ENCODE results near the gene OR2J2. TPM values are rescaled to one million over a fixed set of nuclear protein-coding genes. Genes with fewer than 3 reads are reported as not detected.
"Not testable (repeated sequence)": the region's sequence is repeated elsewhere in the genome, so short reads cannot be mapped to it uniquely, and the experiment has no call there.

Gene OR2J2
- total RNA-seq, result not detected

DNA sequence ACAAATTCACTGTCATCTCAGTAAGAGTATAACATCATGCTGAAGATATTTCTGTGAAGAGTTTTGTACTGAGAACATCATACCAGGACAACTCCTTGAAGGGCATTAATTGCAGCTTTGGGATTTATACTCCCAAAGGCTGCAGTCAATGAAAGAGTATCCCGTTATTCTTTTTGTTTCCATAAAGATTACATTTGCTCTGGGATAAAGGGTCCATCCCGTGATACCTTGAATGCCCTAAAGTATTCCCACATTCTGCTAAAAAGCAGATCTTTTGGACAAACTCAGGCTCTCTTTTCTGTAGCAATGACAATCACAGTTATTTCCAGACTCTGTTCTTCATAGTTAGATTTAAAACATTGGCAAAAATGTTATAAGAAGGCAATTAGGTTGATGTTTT lies at the start of gene OR2J2:
OR2J2 (plus strand) TSS at position 301 of the 400 bp plus-strand sequence. CDS start 2,729 bp downstream, outside the sequence.
- not testable (repeated sequence) for H3K27ac ChIP-seq (ENCODE audit: low read depth, low read length); H3K36me3 ChIP-seq (ENCODE audit: control insufficient read depth in 3 of 3, insufficient read depth in 3 of 3, low read length in 3 of 3); H3K4me3 ChIP-seq (ENCODE audit: low read length in 3 of 3); H3K9ac ChIP-seq (ENCODE audit: low read depth in 1 of 3, low read length in 3 of 3); H3K4me1 ChIP-seq (ENCODE audit: control insufficient read depth in 3 of 3, insufficient read depth in 3 of 3, low read length in 3 of 3); H3K9me3 ChIP-seq (ENCODE audit: control insufficient read depth in 3 of 3, low read length in 3 of 3); H3K27me3 ChIP-seq (ENCODE audit: control insufficient read depth in 3 of 3, insufficient read depth in 3 of 3, low read length in 3 of 3)

DNA sequence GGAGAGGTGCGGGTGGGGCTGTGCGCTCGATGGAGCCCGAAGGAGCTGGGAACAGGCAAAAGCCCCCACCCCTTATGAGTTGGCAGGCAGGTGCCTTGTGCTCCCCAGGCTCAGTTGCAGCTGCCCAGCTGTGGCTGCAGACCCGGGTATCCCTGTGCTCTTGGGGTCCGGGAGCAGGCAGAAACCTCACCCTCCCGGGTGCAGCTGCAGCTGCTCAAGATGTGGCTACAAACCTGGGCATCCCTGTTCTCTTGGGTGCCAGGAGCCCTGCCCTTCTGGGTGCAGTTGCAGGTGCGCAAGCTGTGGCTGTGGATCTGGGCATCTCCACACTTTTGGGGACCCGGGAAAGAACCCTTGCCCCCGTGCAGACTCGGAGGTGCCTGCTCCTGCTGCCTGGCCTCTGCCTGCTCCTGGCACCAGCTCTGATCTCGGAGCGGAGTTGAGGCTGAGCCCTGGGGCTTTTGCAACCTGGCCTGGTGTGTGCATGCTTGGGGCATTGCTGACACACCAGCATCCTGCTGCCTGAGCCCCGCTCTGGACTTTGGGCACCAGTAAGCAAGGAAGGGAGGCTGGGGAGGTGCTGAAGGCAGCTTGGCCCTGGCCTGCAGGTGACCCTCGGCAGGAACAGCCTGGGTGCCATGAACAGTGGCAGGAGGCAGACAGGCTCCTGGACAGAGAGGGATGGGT lies 41.2 kb upstream of the OR2J2 start:
- Histone ChIP-seq H3K4me3 (ENCODE audit: low read length in 3 of 3) (no peak overlapping the region), H3K9me3 (ENCODE audit: control insufficient read depth in 3 of 3, low read length in 3 of 3) (no peaks in the 10 kb centered on the region), H3K27ac (ENCODE audit: low read depth, low read length) (no peak overlapping the region), H3K36me3 (ENCODE audit: control insufficient read depth in 3 of 3, insufficient read depth in 3 of 3, low read length in 3 of 3) (no peaks in the 10 kb centered on the region), H3K27me3 (ENCODE audit: control insufficient read depth in 3 of 3, insufficient read depth in 3 of 3, low read length in 3 of 3) (peaks cover 0 to 4% (median 0%) of the 10 kb centered on the region in 3 donors), H3K9ac (ENCODE audit: low read depth in 1 of 3, low read length in 3 of 3) (no peak overlapping the region), H3K4me1 (ENCODE audit: control insufficient read depth in 3 of 3, insufficient read depth in 3 of 3, low read length in 3 of 3) (no peaks in the 10 kb centered on the region)

DNA sequence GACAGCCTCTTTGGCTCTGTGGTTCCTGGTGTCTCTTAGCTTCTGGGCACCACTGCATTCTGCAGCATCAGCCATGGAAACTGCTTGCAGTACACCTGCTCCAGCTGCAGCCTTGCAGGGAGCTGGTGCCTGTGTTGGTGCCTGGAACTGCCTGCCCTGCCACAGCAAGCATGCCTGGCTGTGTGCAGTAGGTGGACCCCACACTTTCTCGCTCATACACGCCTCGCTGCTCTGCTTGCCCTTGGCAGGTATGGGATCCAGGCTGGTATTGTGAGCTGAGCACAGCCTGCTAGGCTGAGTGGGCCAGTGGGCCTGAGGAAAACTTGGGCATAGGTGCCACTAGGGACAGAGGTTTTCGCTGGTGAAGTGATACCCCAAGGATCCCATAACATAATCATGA lies 40.1 kb upstream of the OR2J2 start:
- Histone ChIP-seq H3K4me3 (ENCODE audit: low read length in 3 of 3) (no peak overlapping the region), H3K36me3 (ENCODE audit: control insufficient read depth in 3 of 3, insufficient read depth in 3 of 3, low read length in 3 of 3) (no peaks in the 10 kb centered on the region), H3K4me1 (ENCODE audit: control insufficient read depth in 3 of 3, insufficient read depth in 3 of 3, low read length in 3 of 3) (no peaks in the 10 kb centered on the region)

DNA sequence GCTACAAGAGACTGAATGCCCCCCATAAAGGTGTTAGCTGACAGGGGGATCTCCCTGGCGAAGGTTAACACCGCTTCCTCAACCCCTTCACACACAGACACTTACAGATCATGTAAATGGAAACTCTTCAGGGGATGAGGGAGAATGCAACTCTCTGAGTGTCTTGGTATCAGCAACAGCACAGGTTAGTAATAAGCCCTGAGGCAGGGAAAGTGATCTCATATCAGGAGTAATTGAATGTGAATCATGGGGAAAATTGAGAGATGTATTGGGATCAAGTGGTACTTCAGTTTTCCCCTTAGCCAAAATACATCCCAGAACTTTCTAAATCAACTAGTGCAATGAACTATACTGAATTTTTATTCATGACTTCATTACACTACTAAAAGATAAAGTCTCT lies 39.0 kb upstream of the OR2J2 start:
- Histone ChIP-seq H3K27ac (ENCODE audit: low read depth, low read length) (no peak overlapping the region), H3K36me3 (ENCODE audit: control insufficient read depth in 3 of 3, insufficient read depth in 3 of 3, low read length in 3 of 3) (no peaks in the 10 kb centered on the region), H3K4me1 (ENCODE audit: control insufficient read depth in 3 of 3, insufficient read depth in 3 of 3, low read length in 3 of 3) (no peaks in the 10 kb centered on the region), H3K9me3 (ENCODE audit: control insufficient read depth in 3 of 3, low read length in 3 of 3) (no peaks in the 10 kb centered on the region), H3K9ac (ENCODE audit: low read depth in 1 of 3, low read length in 3 of 3) (no peak overlapping the region), H3K27me3 (ENCODE audit: control insufficient read depth in 3 of 3, insufficient read depth in 3 of 3, low read length in 3 of 3) (peaks cover 0 to 4% (median 0%) of the 10 kb centered on the region in 3 donors), H3K4me3 (ENCODE audit: low read length in 3 of 3) (no peak overlapping the region)

More for the DNA sequence above, 40.1 kb upstream of the OR2J2 start:
- no peak overlapping the region for H3K9ac ChIP-seq (ENCODE audit: low read depth in 1 of 3, low read length in 3 of 3)
- no peaks in the 10 kb centered on the region for H3K9me3 ChIP-seq (ENCODE audit: control insufficient read depth in 3 of 3, low read length in 3 of 3)
- H3K27ac ChIP-seq (ENCODE audit: low read depth, low read length), result no peak overlapping the region
- peaks cover 0 to 4% (median 0%) of the 10 kb centered on the region in 3 donors for H3K27me3 ChIP-seq (ENCODE audit: control insufficient read depth in 3 of 3, insufficient read depth in 3 of 3, low read length in 3 of 3)

DNA sequence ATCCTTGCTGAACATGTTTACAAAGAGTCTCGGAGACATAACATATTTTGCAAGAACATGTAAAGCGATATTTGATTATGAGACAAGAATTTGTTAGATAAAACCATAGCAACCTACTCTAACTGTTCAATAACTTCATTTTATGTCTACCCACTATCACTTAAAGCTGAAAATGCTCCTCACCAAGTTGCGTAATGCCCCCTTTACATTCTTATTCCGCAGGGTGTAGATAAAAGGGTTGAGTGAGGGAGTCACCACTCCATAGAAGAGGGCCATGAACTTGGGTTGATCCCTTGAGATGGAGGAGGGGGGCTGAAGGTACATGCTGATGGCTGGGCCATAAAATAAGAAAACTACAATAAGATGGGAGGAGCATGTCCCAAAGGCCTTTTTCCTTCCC lies 33.0 kb upstream of the OR2J2 start:
- H3K9me3 ChIP-seq (ENCODE audit: control insufficient read depth in 3 of 3, low read length in 3 of 3), result no peaks in the 10 kb centered on the region
- no peaks in the 10 kb centered on the region for H3K27me3 ChIP-seq (ENCODE audit: control insufficient read depth in 3 of 3, insufficient read depth in 3 of 3, low read length in 3 of 3)
- no peaks in the 10 kb centered on the region for H3K4me1 ChIP-seq (ENCODE audit: control insufficient read depth in 3 of 3, insufficient read depth in 3 of 3, low read length in 3 of 3)
- H3K36me3 ChIP-seq (ENCODE audit: control insufficient read depth in 3 of 3, insufficient read depth in 3 of 3, low read length in 3 of 3), result no peaks in the 10 kb centered on the region
- no peak overlapping the region for H3K9ac ChIP-seq (ENCODE audit: low read depth in 1 of 3, low read length in 3 of 3)
- no peak overlapping the region for H3K4me3 ChIP-seq (ENCODE audit: low read length in 3 of 3)
- no peak overlapping the region for H3K27ac ChIP-seq (ENCODE audit: low read depth, low read length)

DNA sequence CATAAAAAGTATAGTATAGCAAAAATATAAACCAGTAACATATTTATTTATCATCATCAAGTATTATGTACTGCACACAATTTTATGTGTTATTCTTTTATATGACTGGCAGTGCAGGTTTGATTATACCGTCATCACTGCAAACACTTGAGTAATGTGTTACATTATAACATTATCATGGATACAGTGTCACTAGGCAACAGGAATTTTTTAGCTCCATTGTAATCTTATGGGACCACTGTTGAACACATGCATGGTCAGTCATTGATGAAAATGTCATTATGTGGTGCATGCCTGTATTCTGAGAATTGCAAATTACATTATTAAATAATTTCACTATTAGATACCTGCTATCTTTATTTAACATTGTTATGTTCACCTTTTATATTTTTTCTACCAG lies 29.1 kb upstream of the OR2J2 start:
- Histone ChIP-seq H3K27ac (ENCODE audit: low read depth, low read length) (no peak overlapping the region), H3K4me3 (ENCODE audit: low read length in 3 of 3) (no peak overlapping the region), H3K9ac (ENCODE audit: low read depth in 1 of 3, low read length in 3 of 3) (no peak overlapping the region), H3K36me3 (ENCODE audit: control insufficient read depth in 3 of 3, insufficient read depth in 3 of 3, low read length in 3 of 3) (no peaks in the 10 kb centered on the region), H3K27me3 (ENCODE audit: control insufficient read depth in 3 of 3, insufficient read depth in 3 of 3, low read length in 3 of 3) (no peaks in the 10 kb centered on the region), H3K9me3 (ENCODE audit: control insufficient read depth in 3 of 3, low read length in 3 of 3) (peaks cover 0 to 2% (median 0%) of the 10 kb centered on the region in 3 donors), H3K4me1 (ENCODE audit: control insufficient read depth in 3 of 3, insufficient read depth in 3 of 3, low read length in 3 of 3) (no peaks in the 10 kb centered on the region)

DNA sequence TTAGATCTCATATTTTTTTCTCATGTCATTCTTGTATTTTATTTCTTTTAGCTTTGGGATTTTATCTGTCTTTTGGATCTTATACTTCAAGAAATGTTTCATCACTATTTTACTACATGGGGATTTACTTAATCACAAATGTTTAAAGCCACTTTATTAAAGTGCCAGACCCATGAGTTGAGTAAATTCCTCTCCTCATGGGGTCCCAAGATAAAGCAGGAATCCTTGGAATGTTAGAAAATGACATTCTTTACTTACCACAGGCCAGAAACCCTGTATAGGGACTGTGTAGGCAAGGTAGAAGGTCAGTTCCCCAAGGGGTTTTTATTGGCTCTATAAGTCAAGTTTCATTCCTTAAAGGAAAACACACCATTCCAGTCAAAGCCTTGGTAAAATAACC lies 28.4 kb upstream of the OR2J2 start:
- H3K27me3 ChIP-seq (ENCODE audit: control insufficient read depth in 3 of 3, insufficient read depth in 3 of 3, low read length in 3 of 3), result no peaks in the 10 kb centered on the region
- no peak overlapping the region for H3K4me3 ChIP-seq (ENCODE audit: low read length in 3 of 3)
- no peaks in the 10 kb centered on the region for H3K4me1 ChIP-seq (ENCODE audit: control insufficient read depth in 3 of 3, insufficient read depth in 3 of 3, low read length in 3 of 3)
- H3K9ac ChIP-seq (ENCODE audit: low read depth in 1 of 3, low read length in 3 of 3), result no peak overlapping the region
- peaks cover 0 to 2% (median 0%) of the 10 kb centered on the region in 3 donors for H3K9me3 ChIP-seq (ENCODE audit: control insufficient read depth in 3 of 3, low read length in 3 of 3)
- H3K36me3 ChIP-seq (ENCODE audit: control insufficient read depth in 3 of 3, insufficient read depth in 3 of 3, low read length in 3 of 3), result no peaks in the 10 kb centered on the region
- H3K27ac ChIP-seq (ENCODE audit: low read depth, low read length), result no peak overlapping the region

DNA sequence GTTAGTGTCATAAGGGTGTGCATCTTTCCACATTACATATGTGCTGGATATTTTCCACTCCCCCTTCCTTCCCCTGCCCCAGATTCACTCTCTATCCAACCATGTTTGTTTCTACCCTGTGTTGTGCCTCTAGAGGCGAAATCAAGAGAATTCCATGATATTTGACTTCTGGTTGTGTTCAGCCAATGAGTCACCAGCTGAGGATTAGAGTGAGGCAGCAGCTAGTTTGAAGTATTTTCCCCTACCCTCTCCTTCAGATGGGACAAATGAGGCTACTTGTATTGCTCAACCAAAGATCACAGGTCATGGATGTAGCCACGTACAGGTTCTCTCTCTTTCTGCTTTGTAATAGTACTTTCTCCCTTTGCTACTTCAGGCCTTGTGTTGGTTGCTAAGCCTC lies 24.5 kb upstream of the OR2J2 start:
- H3K9ac ChIP-seq (ENCODE audit: low read depth in 1 of 3, low read length in 3 of 3), result no peak overlapping the region
- H3K9me3 ChIP-seq (ENCODE audit: control insufficient read depth in 3 of 3, low read length in 3 of 3), result peaks cover 0 to 3% (median 2%) of the 10 kb centered on the region in 3 donors
- no peak overlapping the region for H3K27ac ChIP-seq (ENCODE audit: low read depth, low read length)
- H3K36me3 ChIP-seq (ENCODE audit: control insufficient read depth in 3 of 3, insufficient read depth in 3 of 3, low read length in 3 of 3), result no peaks in the 10 kb centered on the region
- H3K27me3 ChIP-seq (ENCODE audit: control insufficient read depth in 3 of 3, insufficient read depth in 3 of 3, low read length in 3 of 3), result no peaks in the 10 kb centered on the region
- H3K4me3 ChIP-seq (ENCODE audit: low read length in 3 of 3), result no peak overlapping the region
- no peaks in the 10 kb centered on the region for H3K4me1 ChIP-seq (ENCODE audit: control insufficient read depth in 3 of 3, insufficient read depth in 3 of 3, low read length in 3 of 3)

DNA sequence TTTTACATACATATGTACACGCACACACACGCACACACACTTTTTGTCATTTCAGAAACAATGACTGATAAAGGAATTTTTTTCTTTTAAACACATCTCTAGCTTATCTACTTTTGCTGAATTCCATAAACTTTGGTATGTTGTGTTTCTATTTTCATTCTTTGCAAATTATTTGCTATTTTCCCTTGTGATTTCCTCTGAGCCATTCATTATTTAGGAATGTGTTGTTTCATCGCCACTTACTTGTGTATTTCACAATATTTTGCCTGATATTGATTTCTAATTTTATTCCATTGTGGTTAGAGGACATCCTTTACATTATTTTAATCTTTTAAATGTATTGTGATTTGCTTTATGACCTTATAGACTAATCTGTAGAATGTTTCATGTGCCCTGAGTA lies 23.6 kb upstream of the OR2J2 start:
- Histone ChIP-seq H3K27me3 (ENCODE audit: control insufficient read depth in 3 of 3, insufficient read depth in 3 of 3, low read length in 3 of 3) (no peaks in the 10 kb centered on the region), H3K27ac (ENCODE audit: low read depth, low read length) (no peak overlapping the region), H3K36me3 (ENCODE audit: control insufficient read depth in 3 of 3, insufficient read depth in 3 of 3, low read length in 3 of 3) (no peaks in the 10 kb centered on the region), H3K9ac (ENCODE audit: low read depth in 1 of 3, low read length in 3 of 3) (no peak overlapping the region), H3K4me1 (ENCODE audit: control insufficient read depth in 3 of 3, insufficient read depth in 3 of 3, low read length in 3 of 3) (no peaks in the 10 kb centered on the region), H3K9me3 (ENCODE audit: control insufficient read depth in 3 of 3, low read length in 3 of 3) (peaks cover 0 to 3% (median 3%) of the 10 kb centered on the region in 3 donors), H3K4me3 (ENCODE audit: low read length in 3 of 3) (no peak overlapping the region)

DNA sequence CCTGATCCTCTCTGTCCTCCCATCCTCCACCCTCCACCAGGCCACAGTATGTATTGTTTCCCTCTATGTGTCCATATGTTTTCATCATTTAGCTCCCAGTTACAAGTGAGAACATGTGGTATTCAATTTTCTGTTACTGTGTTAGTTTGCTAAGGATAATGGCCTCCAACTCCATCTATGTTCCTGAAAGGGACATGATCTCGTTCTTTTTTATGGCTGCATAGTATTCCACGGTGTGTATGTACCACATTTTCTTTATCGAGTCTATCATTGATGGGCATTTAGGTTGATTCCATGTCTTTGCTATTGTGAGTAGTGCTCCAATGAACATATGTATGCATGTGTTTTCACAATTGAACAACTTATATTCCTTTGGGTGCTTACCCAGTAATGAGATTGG lies 21.3 kb upstream of the OR2J2 start:
- not testable (repeated sequence) for H3K27ac ChIP-seq (ENCODE audit: low read depth, low read length); H3K4me3 ChIP-seq (ENCODE audit: low read length in 3 of 3); H3K4me1 ChIP-seq (ENCODE audit: control insufficient read depth in 3 of 3, insufficient read depth in 3 of 3, low read length in 3 of 3); H3K36me3 ChIP-seq (ENCODE audit: control insufficient read depth in 3 of 3, insufficient read depth in 3 of 3, low read length in 3 of 3); H3K27me3 ChIP-seq (ENCODE audit: control insufficient read depth in 3 of 3, insufficient read depth in 3 of 3, low read length in 3 of 3); H3K9ac ChIP-seq (ENCODE audit: low read depth in 1 of 3, low read length in 3 of 3); H3K9me3 ChIP-seq (ENCODE audit: control insufficient read depth in 3 of 3, low read length in 3 of 3)
